ENCODE results near the gene DIAPH2.

- TF ChIP-seq, protein P1, sequence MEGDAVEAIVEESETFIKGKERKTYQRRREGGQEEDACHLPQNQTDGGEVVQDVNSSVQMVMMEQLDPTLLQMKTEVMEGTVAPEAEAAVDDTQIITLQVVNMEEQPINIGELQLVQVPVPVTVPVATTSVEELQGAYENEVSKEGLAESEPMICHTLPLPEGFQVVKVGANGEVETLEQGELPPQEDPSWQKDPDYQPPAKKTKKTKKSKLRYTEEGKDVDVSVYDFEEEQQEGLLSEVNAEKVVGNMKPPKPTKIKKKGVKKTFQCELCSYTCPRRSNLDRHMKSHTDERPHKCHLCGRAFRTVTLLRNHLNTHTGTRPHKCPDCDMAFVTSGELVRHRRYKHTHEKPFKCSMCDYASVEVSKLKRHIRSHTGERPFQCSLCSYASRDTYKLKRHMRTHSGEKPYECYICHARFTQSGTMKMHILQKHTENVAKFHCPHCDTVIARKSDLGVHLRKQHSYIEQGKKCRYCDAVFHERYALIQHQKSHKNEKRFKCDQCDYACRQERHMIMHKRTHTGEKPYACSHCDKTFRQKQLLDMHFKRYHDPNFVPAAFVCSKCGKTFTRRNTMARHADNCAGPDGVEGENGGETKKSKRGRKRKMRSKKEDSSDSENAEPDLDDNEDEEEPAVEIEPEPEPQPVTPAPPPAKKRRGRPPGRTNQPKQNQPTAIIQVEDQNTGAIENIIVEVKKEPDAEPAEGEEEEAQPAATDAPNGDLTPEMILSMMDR (conservative IDR thresholded peaks at IDR 0.05 in 1 of 2, IDR thresholded peaks at IDR 0.05 in 1 of 2; ENCODE audit: low read depth in 1 of 2, low read length in 2 of 2), result no peak
- TF ChIP-seq EZH2 (IDR thresholded peaks at IDR 0.05; ENCODE audit: low read length, missing control alignments), result no peak
Observed at GRCh38 chrX:97564496-97564895, 879.9 kb downstream of the DIAPH2 start.

Data from fibroblast of lung (primary cell).